ENCODE measurements around the gene DDIT4. TPM values are rescaled to one million over a fixed set of nuclear protein-coding genes. Genes with fewer than 3 reads are reported as not detected.

DDIT4 gene
- total and polyA plus RNA-seq, 9 of the 15 experiments (the other 6 are each of a cell fraction or from before 2014, with no cell fraction given): 8.2 to 675 (median 159) TPM

- no peak overlapping the region for H3K4me2 ChIP-seq (ENCODE audit: insufficient read depth, low read length)
- H3K27me3 ChIP-seq (ENCODE audit: control insufficient read depth in 2 of 2, insufficient read depth in 2 of 2, low read length in 2 of 2): no peaks in the 10 kb centered on the region
- peaks cover 5% of the 10 kb centered on the region for H3K9me1 ChIP-seq (ENCODE audit: control insufficient read depth, insufficient read depth, low read length)
- H3K36me3 ChIP-seq (ENCODE audit: control insufficient read depth, insufficient read depth, low read length): no peaks in the 10 kb centered on the region
- peaks cover 12 to 24% of the 10 kb centered on the region in 2 experiments for H3K4me1 ChIP-seq (replicated peaks in 1 of 2; ENCODE audit: control insufficient read depth in 2 of 2, insufficient read depth in 2 of 2, low read length in 2 of 2)
- H3K9me3 ChIP-seq (replicated peaks; ENCODE audit: control insufficient read depth, insufficient read depth, low read depth, low read length): no peaks in the 10 kb centered on the region
- ATAC-seq (no peak; the same call in 1 of the 3 replicates), DNase-seq (ENCODE audit: extremely low read depth in 1 of 4, low spot score in 3 of 4) (peak in 2 of 4 experiments; percentile 6 to 14), FAIRE-seq (no peak)
- no peaks in the 10 kb centered on the region for H3K79me2 ChIP-seq (ENCODE audit: control insufficient read depth, insufficient read depth, low read length)
- intact Hi-C loops (cut with micrococcal nuclease) (no loop called here), in situ Hi-C loops (cut with MboI) (no loop called here)
- no peak overlapping the region for H3K4me3 ChIP-seq
- BruUV-seq (replicated peaks): no TSS peak
- POLR2A ChIA-PET: interaction anchor here (0.6 to 6.6 kb wide), 6 partner anchors 8 to 224 kb away, joined by 3 to 92 read pairs (median 10); partner anchors contain the start of gene DDIT4
- 50% methylated on average over 14 of the region's 14 CpGs for WGBS (ENCODE audit: insufficient coverage, low coverage, missing lambda C conversion rate)
- no peak overlapping the region for H3K27ac ChIP-seq (ENCODE audit: extremely low read depth, low read depth, low read length)
- H3K9ac ChIP-seq (ENCODE audit: insufficient read depth in 1 of 2, low read depth in 2 of 2, low read length in 2 of 2): peak overlapping the region in 1 of 2 experiments; percentile 57; a peak in 1 of 4 replicates
- peak overlapping the region; percentile 48 for H2AFZ ChIP-seq (ENCODE audit: low read depth, low read length)
- no peaks in the 10 kb centered on the region for H4K20me1 ChIP-seq (replicated peaks; ENCODE audit: control insufficient read depth, insufficient read depth, low read length)
- CTCF ChIA-PET (ENCODE audit: low intra/inter-chr PET ratio): no interaction called here
- no peak for TF ChIP-seq TEAD4 (IDR thresholded peaks at IDR 0.05; ENCODE audit: low read length)
- no peak for TF ChIP-seq TEAD4 (CRISPR knock-in tag; IDR thresholded peaks at IDR 0.05; ENCODE audit: borderline replicate concordance)
- peak; percentile 55 to 72; a peak in 3 of 4 replicates for TF ChIP-seq KDM1A (IDR thresholded peaks at IDR 0.05)
- peak; percentile 88 for TF ChIP-seq RBM25 (IDR thresholded peaks at IDR 0.05; ENCODE audit: low read depth, low read length, severe bottlenecking)
- TF ChIP-seq MEF2A (IDR thresholded peaks at IDR 0.05; ENCODE audit: control insufficient read depth, low read depth, low read length): no peak
- peak in 1 of 2 experiments; percentile 58; a peak in 1 of 4 replicates for TF ChIP-seq FOXA3 (CRISPR knock-in tag; conservative IDR thresholded peaks at IDR 0.05 in 1 of 2, IDR thresholded peaks at IDR 0.05 in 1 of 2)
- peak; percentile 85 for TF ChIP-seq BCOR (IDR thresholded peaks at IDR 0.05)
- TF ChIP-seq MITF (IDR thresholded peaks at IDR 0.05): no peak
- TF ChIP-seq RCOR1 (IDR thresholded peaks at IDR 0.05; ENCODE audit: borderline replicate concordance in 1 of 2, low read depth in 2 of 2, low read length in 2 of 2): peak in 1 of 2 experiments; percentile 49; a peak in 1 of 4 replicates
- no peak for TF ChIP-seq NCOA2 (IDR thresholded peaks at IDR 0.05; ENCODE audit: partially characterized antibody in 2 of 2)
- no peak for TF ChIP-seq ATF6 (CRISPR knock-in tag; IDR thresholded peaks at IDR 0.05)
- no peak for TF ChIP-seq PREB (CRISPR knock-in tag; IDR thresholded peaks at IDR 0.05)
- peak; percentile 23 for TF ChIP-seq ADNP (tag; IDR thresholded peaks at IDR 0.05)
- TF ChIP-seq ZNF197 (CRISPR knock-in tag; IDR thresholded peaks at IDR 0.05; ENCODE audit: low read depth): no peak
- TF ChIP-seq DACH1 (IDR thresholded peaks at IDR 0.05; ENCODE audit: partially characterized antibody): no peak
- TF ChIP-seq ZBTB5 (IDR thresholded peaks at IDR 0.05): no peak
These were observed 12.3 kb downstream of the DDIT4 start for GRCh38 chr10:72285972-72286521.
